ENCODE measurements around the gene DACT2. TPM values are rescaled to one million over a fixed set of nuclear protein-coding genes. Genes with fewer than 3 reads are reported as not detected.
"Not testable (repeated sequence)": the region's sequence is repeated elsewhere in the genome, so short reads cannot be mapped to it uniquely, and the experiment has no call there.

Gene DACT2
- total RNA-seq, 1 experiment from 2014 or later: not detected

- DNase-seq (ENCODE audit: low read depth): no peak
These were observed 37.8 kb downstream of the DACT2 start for GRCh38 chr6:168281826-168282225.

DNA sequence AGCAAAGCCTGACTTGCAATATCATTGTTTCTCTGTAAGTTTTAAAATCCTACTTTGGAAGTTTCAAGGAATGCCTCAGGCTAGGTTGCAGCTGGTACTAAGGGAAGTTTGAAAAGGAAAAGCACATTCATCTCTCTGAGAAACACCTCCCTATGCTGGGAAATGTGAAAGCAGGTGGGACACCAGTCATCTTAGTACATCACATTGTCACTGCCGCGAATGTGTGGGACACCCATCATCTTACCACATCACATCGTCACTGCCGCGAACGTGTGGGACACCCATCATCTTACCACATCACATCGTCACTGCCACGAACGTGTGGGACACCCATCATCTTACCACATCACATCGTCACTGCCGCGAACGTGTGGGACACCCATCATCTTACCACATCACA lies 38.3 kb downstream of the DACT2 start:
- not testable (repeated sequence) for DNase-seq (ENCODE audit: low read depth)

DNA sequence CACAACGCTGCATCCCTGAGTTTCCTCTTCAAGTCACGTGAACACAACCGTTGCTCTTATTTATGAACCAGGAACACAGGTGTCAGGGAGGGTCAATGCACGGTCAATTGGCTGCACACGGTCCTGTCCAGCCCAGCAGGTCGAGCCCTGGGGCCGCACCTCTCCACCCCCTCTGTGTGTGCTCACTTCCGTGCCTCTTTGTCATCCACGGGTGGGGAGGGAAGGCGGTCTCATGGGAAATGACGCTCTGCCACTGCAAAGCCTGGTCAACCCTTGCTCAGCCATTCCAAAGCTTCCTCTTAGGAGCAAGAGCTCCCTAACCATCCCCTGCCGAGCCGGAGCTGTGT lies 38.7 kb downstream of the DACT2 start:
- DNase-seq (ENCODE audit: low read depth): no peak

DNA sequence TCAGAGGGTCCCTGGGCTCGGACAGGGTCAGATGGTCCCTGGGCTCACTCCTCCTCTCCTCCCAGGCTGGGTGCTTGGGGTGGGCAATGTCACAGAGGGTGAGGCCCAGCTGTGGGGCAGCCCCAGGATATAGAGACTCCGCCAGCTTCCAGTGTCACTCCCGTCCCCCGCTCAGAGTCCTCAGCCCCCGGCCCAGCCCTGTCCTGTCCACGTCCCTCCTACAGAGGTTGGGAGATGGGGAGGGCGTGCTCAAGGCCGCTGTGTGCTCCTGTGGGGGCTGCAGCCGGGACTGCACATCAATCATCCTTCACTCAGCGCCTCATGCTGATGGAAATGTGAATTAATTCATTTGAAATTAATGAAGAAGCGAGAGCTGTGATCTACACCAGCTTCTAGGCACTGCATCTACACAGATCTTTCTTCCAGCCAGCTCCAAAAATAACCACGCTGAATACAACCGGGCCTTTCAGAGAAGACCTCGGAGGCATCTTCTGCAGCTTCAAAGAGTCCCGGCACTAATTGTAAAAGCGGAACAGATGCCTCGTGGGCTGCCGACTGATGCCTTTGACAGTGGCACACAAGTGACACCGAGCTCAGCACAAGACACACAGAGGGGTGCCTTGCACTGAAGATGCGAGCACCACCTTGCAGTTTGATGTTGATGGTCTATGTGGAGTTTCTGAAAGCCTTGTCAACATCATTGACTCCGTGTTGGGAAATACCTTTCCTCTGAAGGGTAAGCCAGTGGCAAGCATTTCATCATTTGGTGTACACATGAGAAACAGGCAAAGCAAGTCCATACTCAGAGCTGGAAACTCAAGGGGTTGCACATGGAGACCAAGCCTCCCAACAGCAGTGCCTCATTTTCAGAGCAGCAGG lies 39.3 kb downstream of the DACT2 start:
- no peak for DNase-seq (ENCODE audit: low read depth)

- no peak for DNase-seq (ENCODE audit: low read depth)
These were observed 40.1 kb downstream of the DACT2 start for GRCh38 chr6:168279403-168279935.

DNA sequence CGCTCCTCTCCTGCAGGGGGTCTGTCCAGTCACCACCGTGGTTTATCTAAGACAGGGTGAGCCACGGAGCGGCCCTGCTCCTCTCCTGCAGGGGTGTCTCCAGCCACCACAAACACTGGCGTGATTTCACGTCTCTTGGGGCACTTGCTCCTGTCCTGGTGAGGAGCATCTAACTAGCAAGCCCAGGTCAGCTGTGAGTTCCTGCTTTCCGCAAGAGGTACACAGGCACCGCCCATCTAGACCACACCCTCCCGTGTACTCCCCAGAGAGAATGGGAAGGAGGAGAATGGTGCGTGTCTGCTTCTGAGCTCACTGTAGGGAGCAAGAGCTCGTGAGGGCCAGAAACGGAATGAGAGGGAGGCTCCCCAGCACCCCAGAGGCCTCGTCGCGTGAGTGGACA lies 40.7 kb downstream of the DACT2 start:
- DNase-seq (ENCODE audit: low read depth): peak; percentile 11

- DNase-seq (ENCODE audit: low read depth): no peak
These were observed 42.3 kb downstream of the DACT2 start for GRCh38 chr6:168277274-168277669.

DNA sequence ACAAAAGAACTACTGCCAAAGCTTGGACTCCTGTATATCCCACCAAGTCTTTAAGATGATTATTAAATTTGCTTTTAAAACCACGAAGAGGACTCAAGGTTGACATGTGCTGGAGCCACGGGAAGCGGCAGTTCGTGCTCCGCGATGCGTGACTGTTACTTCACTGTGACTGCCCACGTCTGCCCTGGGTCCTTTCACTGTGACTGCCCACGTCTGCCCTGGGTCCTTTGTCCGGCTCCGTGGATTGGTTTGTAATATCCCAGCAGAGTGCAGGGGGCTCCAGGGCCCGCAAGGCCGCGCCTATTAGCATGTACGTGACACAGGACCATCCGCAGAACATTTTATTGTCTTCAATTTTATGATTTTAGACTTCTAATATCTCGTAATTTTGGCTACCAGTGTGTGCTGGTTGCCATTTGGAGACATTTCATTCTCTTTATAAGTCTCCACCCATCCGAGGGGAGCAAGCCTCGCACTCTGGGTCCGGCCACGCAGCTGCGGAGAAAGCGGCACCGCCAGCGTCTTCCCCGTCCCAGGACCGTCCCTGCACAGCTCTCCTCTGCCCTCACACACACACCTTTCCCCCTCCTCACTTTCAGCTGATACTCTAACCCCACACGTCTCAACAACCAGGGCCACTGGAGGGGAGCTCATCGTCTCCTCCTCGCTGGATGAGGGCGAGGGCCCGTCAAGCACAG lies 42.9 kb downstream of the DACT2 start:
- no peak for DNase-seq (ENCODE audit: low read depth)

DNA sequence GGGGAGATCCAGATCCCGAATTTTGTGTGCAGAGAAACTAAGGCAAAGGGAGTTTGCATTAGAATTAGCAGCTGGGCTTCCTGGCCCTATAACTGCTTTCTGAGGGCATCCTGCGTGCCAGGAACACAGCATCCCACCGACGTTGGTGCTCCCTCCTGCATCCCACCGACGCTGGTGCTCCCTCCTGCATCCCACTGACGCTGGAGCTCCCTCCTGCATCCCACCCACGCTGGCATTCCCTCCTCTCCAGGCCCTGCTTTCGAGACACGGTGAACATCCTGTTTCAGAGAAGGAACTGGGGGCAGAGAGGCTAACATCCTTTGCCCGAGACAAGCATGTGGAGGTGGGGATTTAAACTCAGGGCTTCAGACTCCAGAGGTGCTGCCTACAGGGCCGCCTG lies 44.4 kb downstream of the DACT2 start:
- DNase-seq (ENCODE audit: low read depth): no peak

DNA sequence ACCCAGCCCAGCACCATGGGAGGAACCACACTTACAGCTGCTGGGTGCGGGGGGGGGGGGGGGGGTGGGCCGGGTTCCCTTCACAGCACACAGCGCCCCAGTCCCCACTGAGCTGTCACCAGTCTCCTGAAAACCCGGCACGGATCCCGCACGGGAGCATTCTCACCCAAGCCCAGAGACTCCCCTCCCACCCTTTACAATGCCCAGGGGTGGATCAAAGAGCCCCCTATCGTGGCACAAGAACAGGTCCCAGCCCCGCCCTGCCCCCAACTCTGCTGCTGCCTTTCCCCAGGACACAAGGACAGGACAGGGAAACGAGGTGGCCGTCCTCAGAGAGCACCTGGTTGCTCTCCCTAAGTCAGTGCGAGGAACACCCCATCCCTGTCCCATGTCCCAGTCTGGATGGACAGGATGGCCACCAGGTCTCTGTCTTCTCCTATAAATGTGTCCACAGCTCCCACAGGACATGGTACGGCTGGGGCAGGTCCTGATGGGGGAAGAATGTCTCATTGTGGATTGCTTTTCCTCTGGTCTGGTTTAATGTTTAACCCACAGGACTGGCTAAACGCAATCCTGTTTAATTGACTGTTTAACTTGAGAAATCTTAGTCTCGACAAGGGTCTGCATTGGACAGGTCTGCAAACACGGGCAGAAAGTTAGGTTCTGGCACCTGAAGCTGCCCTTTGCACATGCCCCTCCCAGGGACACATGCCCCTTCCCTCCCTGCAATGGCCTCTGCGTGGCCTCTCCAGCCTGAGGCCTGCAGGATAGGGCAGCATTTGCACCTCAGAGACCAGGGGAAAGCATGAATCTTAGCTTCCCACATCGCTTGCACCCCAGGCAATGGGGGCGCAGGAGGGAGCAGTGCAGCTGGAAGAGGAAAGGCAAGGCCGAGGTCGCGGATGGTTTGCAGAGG lies 45.3 kb downstream of the DACT2 start:
- DNase-seq (ENCODE audit: low read depth): no peak

GRCh38 chr6:168273441-168274036 lies 46.0 kb downstream of the DACT2 start:
- no peak for DNase-seq (ENCODE audit: low read depth)

GRCh38 chr6:168272415-168273325 lies 46.9 kb downstream of the DACT2 start:
- DNase-seq (ENCODE audit: low read depth): no peak

DNA sequence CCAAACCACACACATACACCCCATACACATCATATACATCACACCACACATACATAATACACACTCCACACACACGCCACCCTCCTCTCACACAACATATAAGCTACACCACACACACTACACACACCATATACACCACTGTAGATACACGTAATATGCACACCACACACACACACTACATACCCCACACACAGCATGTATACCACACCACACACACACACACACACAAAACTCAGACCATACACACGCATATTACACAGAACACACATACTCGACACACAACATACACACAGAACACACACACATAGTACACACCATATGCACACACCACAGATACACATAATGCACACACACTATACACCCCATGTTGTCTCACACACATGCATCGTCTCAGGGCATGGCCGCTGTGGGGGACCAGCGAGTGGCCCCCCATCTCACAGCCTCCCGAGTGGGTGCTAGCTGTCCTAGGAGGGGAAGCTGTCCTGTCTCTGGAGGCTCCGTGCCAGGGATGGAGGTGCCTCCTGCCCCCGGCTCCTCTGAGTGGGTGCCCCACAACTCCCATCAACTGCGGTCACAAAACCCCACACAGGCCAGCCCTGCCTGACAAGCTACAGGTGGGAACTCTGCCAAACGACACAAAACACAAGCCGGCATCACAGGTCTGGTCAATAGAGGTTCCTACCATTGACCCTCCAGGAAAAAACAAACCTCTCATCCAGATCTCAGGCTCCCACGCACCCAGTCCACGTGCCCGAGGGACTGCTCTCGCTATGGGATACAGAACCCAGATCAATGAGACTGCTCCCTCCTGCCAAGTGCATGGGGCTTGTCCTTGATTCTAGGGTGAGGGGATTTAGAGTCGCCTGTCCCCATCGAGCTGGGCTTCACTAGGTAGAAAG lies 49.1 kb downstream of the DACT2 start:
- DNase-seq (ENCODE audit: low read depth): no peak

DNA sequence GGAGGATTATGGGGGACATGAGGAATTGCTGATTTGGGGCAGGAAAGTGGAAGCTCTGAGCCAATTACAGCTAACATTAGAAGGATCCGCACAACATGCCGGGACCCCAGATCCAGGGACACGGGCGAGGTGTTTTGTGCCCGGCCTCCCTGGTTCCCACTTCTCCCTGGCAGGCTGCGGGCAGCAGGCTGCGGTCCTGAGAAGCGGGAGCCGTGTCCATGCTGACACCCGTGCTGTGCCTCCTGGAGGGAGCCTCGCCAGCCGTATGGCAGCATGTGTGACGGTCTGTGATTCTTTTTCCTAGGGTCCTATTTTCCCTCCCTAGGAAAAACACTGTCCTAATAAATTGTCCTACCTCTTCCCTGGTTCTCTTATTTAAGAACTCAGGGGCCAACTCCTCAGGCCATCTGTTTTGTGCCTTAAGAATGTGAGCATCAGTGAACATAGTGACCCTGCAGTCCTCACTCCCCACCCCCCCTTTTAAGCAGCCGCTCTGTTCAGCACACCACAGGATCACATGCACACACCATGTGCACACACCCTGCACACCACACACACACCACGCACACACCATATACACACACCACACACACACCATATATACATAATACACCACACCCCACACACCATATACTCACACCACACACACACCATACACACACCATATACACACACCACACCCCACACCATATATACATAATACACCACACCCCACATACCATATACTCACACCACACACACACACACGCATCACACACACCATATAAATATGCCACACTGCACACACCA lies 49.9 kb downstream of the DACT2 start:
- no peak for DNase-seq (ENCODE audit: low read depth)

- DNase-seq (ENCODE audit: low read depth): no peak
These were observed 50.8 kb downstream of the DACT2 start for GRCh38 chr6:168268755-168269154.

DNA sequence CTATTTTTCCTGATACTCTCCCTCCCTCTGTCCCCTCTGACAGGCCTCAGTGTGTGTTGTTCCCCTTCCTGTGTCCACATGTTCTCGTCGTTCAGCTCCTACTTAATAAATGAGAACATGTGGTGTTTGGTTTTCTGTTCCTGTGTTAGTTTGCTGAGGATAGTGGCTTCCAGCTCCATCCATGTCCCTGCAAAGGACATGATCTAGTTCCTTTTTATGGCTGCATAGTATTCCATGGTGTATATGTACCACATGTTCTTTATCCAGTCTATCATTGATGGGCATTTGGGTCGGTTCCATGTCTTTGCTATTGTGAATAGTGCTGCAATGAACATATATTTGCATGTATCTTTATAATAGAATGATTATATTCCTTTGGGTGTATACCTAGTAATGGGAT lies 51.8 kb downstream of the DACT2 start:
- not testable (repeated sequence) for DNase-seq (ENCODE audit: low read depth)

GRCh38 chr6:168265827-168266815 lies 53.5 kb downstream of the DACT2 start:
- DNase-seq (ENCODE audit: low read depth): no peak

Measured in Daoy (cell line).